LNCAP (cell line): ENCODE results near the gene DNAH1.

Experiments used
- TF ChIP-seq, protein P1 (sequence below): fragments of 450-650 bp; IDR thresholded peaks from 2 replicates; pipeline ENCODE4 v1.5.1; 2017; ENCODE audit warnings: mild to moderate bottlenecking

The DNAH1 gene

DNA sequence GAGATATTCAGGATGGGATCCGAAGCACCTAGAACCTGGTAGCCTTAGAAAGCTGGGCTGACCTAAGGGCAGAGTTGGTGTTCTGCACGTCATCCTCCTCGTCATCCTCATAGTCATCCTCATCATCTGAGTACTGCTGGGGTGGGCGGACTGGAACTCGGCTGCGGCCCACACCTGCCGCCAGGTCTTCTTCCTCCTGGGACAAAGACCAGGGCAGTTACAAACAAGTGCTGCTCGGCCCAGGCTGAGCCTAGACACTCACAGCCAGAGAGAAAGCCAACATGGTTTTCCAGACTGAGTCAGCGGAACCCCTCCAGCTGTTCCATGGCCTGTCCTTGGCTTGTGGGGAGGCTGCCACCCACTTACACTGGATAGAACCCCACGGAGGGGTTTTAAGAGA is 88.3 kb downstream of the DNAH1 start:
- TF ChIP-seq, protein P1, sequence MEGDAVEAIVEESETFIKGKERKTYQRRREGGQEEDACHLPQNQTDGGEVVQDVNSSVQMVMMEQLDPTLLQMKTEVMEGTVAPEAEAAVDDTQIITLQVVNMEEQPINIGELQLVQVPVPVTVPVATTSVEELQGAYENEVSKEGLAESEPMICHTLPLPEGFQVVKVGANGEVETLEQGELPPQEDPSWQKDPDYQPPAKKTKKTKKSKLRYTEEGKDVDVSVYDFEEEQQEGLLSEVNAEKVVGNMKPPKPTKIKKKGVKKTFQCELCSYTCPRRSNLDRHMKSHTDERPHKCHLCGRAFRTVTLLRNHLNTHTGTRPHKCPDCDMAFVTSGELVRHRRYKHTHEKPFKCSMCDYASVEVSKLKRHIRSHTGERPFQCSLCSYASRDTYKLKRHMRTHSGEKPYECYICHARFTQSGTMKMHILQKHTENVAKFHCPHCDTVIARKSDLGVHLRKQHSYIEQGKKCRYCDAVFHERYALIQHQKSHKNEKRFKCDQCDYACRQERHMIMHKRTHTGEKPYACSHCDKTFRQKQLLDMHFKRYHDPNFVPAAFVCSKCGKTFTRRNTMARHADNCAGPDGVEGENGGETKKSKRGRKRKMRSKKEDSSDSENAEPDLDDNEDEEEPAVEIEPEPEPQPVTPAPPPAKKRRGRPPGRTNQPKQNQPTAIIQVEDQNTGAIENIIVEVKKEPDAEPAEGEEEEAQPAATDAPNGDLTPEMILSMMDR: no peak

DNA sequence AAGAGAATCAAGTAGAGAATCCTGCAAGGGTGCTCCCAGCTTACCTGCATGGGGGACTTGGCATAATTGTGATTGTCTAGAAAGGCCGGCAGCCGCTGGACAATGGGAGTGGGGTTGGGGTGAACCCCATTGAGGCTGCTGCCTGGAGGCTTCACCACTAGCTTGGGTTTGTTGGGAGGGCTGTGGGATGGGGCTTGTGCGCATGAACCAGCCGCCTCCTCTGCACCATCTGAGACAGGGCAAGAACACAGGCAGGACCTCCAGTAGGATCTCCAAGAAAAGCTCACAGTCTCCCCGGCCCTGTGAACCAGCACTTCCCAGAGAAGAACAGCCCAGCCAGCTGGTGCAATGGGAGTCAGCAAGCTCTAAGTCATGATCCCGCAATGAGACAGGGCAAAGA is 88.9 kb downstream of the DNAH1 start:
- TF ChIP-seq, protein P1: no peak

DNA sequence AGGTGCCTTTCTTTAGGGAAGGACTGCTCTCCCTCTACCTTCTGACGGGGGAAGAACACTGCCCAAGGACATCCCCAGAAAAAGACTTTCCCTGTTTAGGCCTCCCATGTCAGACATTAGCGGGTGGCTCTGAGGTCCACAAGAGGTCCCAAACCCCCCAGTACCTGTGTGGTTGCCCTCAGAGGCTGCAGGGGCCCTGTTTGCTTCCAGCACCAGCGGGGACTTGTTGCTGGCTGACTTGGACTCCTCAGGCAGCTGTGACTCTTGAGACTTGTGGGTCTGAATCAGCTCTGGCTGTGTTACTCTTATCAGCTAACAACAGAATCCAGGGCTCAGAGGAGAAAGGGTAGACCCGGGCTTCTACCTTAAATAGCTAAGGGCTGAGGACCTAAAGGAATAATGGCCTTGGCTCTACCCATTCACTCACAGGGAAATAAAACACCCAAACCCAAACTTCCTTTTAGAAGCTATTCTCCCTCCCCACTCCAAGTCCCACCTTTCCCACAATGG is 89.5 kb downstream of the DNAH1 start:
- TF ChIP-seq, protein P1: no peak

GRCh38 chr3:52406231-52406661 is 90.1 kb downstream of the DNAH1 start:
- TF ChIP-seq, protein P1: no peak

GRCh38 chr3:52406791-52407510 is 90.8 kb downstream of the DNAH1 start:
- TF ChIP-seq, protein P1: no peak

GRCh38 chr3:52407779-52408178 is 91.7 kb downstream of the DNAH1 start:
- TF ChIP-seq, protein P1: no peak

- TF ChIP-seq, protein P1: no peak
Observed at GRCh38 chr3:52408466-52408865, 92.3 kb downstream of the DNAH1 start.
